HT-29 (cell line): Measurements from ENCODE around the gene TFEB. TPM values are rescaled to one million over a fixed set of nuclear protein-coding genes. Genes with fewer than 3 reads are reported as not detected.

Experiments used
- DNase-seq: peaks from one replicate; pipeline ENCODE4 v3.0.0-alpha.2; 2015; ENCODE audit warnings: low spot score
- total RNA-seq: library from RNA; depleted of rRNA; stranded (reverse); fragments of >200 nt; shearing (Covaris generic); gene quantifications from 2 replicates; pipeline ENCODE4 v1.2.3, GENCODE V29; 2014

TFEB gene
- total RNA-seq, 1 experiment from 2014 or later, result 24.0 TPM

DNA sequence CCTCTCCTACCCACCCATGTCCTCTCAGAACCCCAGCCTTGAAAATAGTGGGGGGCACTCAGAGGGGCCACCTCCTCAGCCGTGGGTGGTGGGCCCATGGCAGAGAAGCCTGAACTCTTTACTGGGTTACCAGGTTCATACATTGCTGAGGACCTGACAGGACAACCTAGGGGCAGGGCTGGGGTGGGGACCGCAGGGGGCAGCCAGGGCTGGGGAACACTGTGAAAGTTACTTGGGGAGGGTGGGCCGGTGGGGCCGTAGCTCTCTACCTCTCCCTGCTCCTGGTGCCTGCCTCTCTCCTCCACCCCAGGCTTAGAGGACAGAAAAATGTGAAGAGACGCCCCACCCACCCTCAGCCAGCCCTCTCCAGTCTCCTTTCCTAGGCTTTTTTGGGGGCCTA lies 81.7 kb downstream of the TFEB start:
- DNase-seq, result no peak

DNA sequence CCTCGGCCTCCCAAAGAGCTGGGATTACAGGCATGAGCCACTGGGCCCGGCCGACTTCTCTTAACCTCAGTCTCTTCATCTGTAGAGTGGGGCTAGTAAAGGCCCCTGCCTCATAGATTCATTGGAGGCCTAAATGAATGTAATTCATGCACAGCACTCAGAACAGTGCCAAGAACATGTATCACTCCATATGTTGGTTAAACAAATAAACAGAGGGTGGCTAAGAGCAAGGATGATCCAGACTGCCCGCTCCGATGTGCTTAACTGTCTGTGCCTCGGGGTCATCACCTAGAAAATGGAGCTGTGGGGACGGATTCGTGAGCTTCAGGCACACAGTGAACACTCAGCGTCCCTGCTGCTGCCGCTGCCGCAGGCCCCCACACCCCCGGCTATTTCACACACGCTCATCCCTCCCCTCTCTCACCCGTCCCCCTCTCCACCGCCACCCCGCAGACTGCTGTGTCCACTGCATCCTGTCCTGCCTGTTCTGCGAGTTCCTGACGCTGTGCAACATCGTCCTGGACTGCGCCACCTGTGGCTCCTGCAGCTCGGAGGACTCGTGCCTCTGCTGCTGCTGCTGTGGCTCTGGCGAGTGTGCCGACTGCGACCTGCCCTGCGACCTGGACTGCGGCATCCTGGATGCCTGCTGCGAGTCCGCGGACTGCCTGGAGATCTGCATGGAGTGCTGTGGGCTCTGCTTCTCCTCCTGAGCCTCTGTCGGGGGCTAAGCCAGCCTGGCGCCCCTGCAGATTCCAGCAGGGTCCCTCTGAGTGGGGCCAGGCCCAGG lies 82.3 kb downstream of the TFEB start:
- peak; percentile 70 for DNase-seq

DNA sequence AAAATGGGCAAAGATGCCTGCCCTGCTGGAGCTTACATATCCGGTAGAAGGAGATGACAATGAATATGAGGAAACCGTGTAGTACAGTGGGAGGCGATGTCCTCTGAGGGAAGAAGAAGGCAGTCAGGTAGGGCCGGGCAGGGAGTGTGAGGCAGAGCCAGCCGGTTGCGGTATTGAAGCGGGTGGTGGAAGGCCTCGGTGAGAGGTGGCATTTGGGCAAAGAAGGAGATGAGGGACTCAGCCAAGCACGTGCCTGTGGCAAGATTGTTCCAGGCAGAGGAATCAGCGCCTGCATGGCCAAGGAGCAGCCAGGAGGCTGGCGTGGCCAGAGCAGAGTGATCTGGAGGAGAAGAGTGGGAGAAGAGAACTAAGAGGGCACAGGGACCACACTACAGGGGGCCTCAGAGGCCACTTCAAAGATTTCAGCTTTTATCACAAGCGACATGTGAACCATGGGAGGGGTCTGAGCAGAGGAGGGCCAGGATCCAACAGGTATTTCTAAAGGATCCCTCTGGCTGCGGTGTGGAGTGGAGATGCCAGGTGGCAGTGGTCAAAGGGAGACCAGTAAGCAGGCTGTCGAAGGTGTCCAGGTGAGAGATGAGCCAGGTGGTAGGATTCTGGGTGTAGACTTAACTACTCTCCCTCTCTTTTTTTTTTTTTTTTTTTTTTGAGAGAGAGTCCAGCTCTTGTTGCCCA lies 83.3 kb downstream of the TFEB start:
- DNase-seq, result no peak

DNA sequence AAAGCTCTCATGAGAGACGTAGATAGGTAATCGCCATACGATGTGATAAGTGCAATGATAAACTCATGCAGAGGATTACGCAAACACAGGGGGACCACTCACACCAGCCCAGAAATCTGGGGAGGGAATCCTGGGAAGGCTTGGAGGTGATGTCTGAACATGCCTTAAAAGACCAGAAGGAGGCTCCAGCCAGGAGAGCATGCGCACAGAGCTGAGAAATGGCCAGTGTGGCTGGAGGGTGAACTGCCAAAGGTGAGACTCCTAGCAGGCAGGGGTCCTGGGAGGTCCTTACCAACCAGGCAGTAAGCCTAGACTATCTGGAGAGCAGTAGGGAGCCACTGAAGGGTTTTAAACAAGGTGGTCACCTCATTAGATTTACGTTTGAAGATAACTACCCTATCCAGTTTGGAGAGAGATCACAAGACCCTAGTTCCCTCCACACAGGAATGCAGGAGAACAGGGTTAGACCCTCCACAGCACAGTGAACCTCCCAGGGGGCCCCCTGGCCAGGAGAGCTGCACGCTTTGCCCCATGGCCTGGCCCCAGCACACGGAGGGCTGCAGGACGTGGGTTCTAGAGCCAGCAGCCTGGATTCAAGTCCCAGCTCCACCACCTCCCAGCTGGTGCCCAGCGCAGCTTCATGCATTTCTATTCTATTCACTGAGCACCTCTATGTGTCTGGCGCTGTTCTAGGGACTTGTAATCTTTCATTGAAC lies 84.0 kb downstream of the TFEB start:
- no peak for DNase-seq

DNA sequence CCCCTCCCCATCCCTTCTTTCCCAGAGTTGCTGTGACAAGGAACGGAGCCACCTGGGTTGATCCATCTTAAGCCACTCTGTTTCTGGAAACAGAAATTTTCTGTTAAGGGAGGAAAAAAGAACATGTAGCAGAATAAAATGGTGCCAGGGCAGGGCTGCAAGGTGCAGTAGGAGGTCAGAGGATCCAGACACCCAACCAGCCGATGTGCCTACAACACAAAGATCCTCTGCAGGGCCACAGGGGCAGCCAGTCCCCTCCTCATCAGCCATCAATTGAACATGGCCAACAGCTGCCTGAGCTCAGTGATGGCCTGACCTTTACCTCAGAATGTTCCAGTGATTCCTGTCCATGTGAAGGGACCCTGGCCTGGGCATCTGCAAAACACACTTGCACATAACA lies 85.3 kb downstream of the TFEB start:
- DNase-seq, result no peak

DNA sequence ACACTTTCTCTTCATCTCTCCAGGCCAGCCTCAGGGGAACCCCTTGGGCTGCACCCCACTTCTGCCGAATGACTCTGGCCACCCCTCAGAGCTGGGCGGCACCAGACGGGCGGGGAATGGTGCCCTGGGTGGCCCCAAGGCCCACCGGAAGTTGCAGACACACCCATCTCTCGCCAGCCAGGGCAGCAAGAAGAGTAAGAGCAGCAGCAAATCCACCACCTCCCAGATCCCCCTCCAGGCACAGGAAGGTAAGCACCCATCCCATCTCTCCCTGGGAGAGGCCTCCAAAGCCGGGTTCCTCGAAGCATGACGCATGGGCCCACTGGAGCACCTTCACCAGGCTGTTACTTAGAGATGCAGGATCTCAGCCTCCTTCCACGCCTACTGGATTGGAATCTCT lies 85.8 kb downstream of the TFEB start:
- no peak for DNase-seq

DNA sequence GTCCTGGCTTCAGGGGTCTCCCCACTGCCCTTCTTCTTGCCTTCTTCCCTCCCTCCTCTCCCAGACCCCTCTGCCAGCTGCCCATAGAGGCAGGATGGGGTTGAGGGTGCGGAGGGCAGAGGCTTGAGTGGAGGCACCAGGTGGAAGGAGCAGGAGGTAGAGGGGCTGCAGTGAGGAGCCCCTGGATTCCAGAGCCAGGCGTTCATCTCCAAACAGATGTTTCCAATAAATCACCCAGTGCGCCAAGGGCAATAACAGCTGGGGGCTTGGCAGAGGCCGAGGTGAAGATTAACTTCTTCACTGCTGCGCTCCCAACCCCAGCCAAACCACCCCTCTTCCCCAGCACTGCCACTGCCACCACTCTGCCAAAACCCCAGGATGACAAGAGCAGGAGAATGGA lies 86.5 kb downstream of the TFEB start:
- no peak for DNase-seq

DNA sequence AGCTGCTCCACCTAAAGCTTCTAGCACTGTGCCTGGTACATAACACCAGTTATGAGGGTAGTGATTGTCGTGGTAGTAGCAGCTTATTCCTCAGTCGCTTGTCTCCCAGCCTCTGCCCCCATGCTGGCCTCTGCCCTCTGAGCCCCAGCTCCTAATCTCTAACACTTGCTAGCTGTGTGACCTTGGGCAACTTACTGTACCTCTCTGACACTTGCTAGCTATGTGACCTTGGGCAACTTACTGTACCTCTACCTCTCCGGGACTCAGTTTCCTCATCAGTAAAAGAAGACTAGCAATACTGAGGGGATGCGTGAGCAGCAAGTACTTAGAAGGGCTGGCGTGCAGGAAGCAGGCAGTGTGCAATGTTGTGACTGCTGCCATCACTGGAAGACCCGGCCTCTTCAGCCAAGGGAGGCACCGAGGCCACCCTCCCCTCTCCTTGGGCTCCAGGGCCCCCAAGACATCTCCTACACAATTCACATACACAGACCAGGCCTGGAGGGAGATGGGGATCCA lies 87.3 kb downstream of the TFEB start:
- no peak for DNase-seq

DNA sequence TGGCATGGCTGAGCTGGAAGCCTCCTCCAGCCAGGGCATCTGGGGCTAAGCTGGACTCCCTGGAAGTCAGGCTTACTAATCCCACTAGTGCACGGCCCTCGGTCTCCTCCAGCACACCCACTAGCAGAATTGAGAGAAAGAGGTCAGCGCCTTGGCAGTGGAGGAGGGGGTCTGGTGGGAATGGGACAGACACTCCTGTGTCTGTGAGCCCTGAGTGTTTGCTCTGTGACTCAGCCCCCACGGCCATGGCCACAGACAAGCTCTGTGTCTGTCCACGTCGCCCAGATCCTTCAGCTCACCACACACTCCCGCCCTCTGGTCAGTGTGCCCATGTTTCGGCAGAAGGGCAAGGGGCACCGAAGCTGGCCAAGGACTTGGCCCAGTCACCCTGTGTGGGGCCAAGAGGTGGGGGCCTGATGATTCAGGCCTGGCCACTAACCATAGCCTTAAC lies 88.3 kb downstream of the TFEB start:
- DNase-seq, result no peak

DNA sequence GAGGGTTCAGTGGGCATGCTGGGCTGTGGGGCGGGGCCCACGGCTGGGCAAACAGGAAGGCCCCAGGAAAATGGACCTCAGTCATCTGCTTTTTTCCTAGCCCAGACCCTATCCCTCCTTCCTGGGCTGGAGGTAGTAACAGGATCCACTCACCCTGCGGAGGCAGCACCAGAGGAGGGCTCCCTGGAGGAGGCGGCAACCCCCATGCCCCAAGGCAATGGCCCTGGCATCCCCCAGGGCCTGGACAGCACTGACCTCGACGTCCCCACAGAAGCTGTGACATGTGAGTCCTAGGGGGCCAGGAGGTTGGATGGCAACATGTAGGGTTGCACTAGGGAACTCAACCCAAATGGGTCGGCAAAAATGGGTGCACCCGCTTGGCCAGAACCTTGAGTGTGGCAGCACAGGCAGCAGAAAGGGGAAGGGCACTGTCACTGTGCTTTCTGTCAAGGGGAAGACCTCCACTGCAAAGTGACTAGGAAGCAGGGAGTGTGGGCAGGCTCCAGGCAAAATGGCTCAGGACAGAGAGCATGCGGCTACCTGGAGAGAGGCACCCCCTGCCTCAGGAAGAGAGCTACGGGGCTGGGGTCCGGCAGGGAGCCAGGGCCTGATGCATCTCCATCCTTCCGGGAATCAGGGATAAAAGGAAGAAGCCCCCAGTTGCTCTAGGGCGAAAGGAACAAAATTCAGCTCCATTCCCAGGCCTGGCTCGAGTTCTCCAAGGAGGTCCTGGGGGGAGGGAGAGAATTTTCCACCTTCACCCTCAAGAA lies 89.2 kb downstream of the TFEB start:
- DNase-seq, result no peak

DNA sequence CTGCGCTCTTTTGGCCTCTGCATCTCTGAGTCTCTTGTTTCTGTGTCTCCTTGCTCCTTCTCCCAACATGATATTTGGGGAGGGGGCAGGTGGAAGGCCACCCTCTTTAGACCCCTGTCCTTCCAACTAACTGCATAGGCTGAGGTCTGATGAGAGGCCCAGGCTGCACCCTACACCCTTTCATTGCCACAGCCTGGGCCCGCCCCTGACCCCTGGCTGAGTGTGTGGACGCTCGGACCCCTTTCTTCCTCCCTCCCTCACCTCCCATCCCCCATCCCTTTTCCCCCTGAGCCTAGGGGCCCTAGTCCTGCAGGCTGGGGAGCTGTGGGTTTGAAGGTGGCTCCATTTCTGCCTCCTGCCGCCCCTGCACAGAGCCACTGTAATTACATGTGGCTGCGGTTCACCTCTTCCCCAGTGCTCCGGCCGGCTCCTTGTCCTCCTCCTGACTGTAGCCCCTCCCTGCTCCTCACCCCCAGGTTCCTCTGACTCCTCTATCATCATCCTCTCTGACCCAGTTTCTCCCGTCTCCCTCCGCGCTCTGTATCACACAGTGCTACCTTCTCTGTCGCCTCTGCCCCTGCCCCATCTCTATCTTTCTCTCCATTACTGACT lies 90.3 kb downstream of the TFEB start:
- DNase-seq, result no peak

DNA sequence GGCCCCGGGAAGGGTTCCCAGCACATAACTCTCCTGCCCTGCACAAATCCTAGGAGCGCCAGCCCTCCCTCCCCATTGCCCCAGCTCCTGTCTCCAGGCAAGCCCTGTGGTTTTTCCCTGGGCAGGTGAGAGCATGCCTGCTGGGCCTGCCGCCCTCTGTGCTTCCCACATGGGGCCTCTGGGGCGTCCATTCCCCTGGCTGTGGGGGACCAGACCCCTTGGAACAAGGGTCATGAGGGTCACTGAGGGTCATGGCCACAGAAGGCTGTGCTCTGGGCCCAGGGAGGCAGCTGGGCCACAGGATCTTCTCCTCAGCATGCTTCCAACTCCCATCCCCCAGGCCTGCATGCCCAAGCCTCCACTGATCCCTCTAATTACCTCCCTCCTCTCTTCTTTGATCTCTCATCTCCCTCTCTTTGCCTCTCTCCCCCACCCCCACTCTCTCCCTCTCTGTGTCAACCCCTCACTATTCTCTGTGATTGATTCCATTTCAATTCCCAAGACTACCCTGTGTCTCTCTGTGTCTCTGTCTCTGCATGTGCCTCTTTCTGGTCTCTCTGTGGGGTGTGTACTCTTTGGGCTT lies 91.0 kb downstream of the TFEB start:
- DNase-seq, result no peak

DNA sequence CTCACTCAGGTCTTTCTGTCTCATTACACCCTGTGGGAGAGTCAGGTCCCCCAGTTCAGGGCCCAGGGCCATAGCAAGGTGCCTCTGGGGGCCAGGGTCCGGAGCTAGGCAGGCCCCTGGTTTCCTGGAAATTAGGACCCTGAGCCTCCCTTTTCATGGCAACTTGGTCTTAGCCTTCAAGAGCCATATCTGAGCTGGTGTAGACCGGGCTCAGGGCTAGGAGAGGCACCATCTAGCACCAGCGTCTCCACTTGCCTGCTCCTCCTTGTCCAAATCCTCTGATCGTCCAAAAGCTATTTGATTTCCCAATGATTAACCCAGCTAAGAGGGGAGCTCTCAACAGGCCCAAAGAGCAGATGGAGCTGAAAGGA lies 91.5 kb downstream of the TFEB start:
- DNase-seq, result no peak

DNA sequence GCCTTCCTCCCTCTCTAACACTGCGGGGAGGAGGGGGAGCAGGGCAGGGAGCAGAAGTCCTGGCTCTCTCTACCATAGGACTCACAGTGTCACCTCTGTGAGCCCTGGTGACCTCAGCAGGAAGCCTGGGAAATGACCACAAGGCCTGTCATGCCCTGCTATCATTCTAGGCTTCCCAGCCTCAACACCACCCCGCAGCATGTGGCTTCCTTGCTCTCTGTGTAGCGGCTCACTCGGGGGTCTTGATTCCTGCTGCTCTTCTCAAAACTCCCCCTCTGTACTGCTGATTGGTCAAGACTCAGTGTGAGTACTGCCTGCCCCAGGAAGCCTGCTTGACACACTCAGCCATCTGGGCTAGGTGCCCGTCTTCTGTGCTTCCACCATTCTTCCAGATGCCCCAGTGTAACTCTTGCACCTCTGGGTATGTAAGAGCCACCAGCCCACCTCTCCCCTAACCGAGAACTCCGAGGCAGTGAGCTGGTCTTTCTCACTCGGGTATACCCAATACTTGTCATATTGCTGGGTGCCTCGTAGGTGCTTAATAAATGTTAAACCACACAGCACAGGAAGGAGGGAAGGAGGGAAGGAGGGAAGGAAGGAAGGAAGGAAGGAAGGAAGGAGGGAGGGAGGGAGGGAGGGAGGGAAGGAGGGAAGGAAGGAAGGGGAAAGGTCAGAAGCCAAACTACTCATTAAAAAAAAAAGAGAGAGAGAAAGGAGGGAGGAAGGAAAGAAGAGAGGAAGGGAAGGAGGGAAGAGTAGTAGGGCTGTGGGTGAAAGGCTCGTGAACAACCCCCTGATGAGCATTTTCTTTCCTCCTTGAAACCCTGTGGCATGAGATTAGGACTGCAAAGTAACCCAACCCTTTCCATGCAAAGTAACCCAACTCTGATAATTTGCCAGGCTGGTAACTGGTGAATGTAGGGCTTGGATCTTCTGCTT lies 92.2 kb downstream of the TFEB start:
- DNase-seq, result no peak

DNA sequence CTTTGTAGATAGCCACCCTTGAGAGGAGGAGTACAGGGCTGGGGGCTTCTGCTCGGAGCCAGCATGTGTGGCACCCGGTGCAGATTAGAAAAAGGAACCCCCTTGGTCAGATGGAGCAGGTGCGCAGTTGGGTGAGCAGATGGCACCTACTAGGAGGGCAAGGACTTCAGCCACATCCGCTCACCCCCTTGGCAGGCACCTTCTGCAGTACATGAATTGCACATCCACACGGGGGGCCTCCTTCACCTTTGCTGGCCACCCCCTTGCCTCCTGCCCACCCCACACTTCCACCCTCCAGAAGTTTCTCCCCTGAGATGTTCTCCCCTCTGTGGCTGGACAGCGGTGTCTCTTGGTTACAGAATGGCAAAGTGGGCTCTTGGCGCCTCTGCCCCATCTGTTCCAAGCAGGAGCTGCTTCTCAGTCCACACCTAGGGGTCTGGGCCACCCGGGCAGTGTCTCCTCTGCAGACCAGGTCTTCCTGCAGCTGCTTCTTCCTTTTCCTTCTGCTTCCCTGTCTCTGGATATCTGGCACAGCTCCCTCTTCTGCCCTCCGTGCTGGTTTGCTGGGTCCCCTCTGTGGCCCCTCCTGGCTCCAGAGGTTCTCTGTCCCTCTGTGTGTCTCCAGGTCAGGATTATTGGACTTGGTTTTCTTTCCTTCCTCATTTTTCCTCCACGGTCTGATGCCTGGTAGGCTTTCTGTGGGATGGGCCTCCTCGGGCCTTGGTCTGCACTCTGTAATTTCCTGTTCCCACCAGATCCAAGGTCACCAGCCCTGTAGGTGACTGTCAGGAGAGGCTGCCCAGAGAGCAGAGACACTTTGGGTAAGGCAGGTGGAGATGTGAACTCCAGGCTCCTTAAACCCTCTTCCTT lies 93.1 kb downstream of the TFEB start:
- no peak for DNase-seq

DNA sequence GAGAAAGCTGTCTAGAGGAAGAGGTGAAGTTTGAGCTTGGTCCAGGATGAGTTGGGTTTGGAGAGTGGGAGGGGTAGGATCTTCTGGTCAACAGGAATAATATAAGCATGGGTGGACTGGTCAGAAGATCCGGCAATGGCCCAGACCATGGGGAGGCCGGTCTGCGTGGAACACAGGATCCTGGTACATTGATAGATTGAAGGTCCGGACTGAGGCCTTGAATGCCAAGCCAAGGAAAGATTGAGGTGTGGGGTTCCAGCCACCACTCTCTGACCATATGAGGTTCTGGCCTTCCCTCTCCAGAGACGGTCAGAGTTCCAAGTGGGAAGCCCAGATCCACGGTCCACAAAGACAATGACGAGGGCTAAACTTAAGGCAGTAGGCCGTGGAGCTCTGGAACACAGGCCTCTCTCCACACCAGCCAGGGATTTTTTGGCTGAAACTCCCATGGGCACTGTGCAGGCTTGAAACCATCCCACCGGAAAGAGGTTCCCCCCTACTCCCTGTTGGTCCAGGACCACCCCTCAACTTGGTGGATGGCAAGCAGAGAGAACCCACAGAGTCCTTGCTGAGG lies 94.0 kb downstream of the TFEB start:
- no peak for DNase-seq

DNA sequence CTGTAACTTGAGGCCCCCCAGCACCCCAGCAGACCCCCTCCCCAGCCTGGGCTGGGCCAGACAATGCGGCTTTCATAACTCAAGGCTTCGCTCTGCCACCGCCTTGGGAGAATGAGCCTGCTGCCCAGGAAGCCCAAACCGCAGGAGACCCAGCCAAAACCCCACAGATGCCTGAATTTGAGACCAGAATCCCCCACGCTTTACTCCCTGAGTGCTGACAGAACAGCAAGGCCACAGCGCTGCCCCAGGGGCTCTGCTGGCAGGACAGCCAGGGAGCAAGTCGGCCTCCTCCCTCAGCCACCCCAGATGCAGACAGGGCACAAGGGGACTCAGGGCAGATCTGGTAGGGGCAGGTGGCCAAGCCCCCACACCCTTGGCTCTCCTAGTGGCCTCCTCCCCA lies 95.0 kb downstream of the TFEB start:
- DNase-seq, result no peak

DNA sequence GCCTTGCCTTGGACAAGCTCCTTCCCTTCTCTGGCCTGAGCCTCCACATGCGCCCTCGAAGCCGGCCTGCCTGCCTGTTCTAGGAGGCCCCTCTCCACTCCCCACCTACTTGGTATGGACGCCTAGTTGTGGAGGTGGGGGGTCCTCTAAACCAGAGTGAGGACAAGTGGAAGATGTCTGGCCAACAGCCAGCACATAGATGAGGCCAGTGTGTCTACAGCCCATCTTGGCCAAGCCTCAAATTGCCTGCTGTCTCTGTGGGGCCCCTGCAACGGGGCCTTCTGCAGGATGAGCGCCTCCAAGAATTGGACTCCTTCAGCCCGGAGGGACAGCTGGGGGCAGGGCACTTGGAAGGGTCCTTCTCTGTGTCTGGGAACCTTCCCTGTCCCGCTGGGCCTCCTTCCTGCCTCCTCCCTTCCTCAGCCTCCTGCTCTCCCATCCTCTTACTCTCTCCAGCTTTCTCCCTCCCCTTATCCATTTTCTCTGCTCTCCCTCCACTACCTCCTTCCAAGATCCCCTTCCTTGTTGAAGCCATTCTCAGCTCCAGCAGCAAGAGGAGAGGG lies 95.5 kb downstream of the TFEB start:
- no peak for DNase-seq
